Stimulated activated CD4-positive, alpha-beta T cell treated with anti-CD3 and anti-CD28 coated beads, Interleukin-4, amount 100 ng/mL, for 24 hours (primary cell): ENCODE data around the gene ANXA6.
"Not testable (repeated sequence)": the region's sequence is repeated elsewhere in the genome, so short reads cannot be mapped to it uniquely, and the experiment has no call there.

Source experiments
- DNase-seq: peaks from one replicate; pipeline ENCODE4 v3.0.0-alpha.2; 2020

The ANXA6 gene

GRCh38 chr5:151157426-151158286, at the start of gene ANXA6:
TSS of gene ANXA6 (minus strand) at chr5:151157779. CDS start at chr5:151147901, 9,878 bp downstream.
- peak; percentile 69 for DNase-seq

GRCh38 chr5:151205411-151205810, 47.8 kb upstream of the ANXA6 start:
- DNase-seq, result no peak

DNA sequence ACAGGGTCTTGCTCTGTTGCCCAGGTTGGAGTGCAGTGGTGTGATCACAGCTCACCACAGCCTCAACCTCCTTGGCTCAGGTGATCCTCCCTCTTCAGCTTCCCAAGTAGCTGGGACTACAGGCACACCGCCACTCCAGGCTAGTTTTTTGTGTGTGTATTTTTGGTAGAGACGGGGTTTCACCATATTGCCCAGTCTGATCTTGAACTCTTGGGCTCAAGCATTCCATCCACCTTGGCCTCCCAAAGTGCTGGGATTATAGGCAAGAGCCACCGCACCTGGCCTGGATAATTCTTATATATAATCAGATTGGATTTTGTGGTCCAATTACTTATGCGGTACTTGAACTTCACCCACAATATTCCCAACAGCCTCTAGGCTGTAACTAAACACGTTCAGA, 46.5 kb upstream of the ANXA6 start:
- DNase-seq, result no peak

DNA sequence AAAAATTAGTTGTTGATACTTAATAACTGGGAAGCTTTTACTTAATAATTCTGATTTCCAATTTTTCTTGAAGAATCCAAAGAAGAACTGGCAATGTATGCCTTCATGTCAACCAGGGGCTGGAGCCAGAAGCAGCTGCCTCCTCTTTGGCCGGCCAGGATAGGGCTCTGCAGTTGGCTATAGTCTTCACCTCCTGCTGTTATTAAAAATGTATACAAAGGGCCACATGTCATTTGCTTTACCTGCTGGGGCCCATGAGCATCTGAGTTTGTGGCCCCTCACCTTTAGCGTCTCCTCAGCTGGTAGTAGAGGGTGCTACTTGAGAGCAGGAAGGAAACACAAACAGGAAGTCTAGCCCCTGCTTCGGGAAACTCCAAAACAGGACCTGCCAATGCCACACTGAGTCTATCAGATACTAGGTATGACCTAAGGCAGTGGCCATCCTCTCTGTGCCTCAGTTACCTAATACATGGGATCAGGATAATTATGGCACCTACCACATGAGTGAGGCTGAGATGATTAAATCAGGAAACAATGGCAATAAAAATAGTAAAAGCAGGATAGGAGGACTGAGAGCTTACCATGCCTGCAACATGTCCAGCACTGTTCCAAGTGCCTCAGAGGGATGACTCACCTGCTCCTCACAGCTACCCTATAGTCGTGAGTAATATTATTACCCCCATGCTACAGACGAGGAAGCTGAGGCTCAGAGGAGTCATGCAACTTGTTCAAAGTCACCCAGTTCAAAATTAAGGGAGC, 45.0 kb upstream of the ANXA6 start:
- peak; percentile 56 for DNase-seq

- DNase-seq, result no peak
Observed at GRCh38 chr5:151200913-151201595, 43.5 kb upstream of the ANXA6 start.

DNA sequence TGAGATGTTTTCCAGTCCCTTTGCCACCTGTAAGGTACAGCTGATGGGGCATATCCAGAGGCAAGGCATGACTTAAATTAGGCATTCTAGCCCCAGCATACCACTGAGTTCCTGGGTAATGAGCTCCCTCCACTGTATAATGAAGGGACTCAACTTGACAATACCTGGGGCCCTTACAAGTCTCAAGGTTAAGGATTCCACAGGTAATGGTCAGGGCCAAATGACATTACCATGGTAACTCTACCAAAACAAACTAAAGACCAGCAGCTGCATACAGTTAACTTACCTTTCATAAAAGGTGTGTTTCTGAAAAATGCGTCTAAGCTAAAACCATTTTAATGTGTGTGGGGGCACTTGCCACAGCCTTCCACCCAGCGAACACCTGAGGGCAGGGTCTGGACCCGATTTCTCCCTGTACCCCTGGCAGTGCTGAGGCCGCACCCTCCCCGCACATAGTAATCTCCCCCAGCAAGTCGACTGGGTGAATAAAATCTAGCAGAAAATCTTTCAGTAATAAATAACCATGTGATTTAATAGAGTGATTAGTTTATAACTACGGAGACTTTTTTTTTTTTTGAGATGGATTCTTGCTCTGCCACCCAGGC, 42.1 kb upstream of the ANXA6 start:
- DNase-seq, result no peak

DNA sequence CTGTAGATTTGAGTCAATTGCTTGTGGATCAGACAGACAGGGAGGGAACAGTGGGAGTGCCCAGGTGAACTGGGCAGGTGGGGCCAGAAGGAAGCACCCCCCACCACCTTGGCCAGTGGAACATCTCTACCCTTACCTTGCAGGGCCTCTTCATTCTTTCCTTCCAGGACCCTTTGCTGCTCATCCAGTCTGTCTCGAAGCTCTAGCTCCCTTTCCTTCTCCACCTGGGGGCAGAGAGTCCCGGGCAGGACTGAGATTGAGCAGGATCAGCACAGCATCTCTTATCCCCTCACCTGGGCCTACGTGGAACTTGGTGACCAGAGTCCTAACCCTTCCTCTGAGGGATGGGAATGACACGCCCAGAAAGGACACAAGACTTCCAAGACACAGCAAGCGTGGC, 41.3 kb upstream of the ANXA6 start:
- DNase-seq, result no peak

- not testable (repeated sequence) for DNase-seq
Observed at GRCh38 chr5:151197291-151197600, 39.7 kb upstream of the ANXA6 start.

DNA sequence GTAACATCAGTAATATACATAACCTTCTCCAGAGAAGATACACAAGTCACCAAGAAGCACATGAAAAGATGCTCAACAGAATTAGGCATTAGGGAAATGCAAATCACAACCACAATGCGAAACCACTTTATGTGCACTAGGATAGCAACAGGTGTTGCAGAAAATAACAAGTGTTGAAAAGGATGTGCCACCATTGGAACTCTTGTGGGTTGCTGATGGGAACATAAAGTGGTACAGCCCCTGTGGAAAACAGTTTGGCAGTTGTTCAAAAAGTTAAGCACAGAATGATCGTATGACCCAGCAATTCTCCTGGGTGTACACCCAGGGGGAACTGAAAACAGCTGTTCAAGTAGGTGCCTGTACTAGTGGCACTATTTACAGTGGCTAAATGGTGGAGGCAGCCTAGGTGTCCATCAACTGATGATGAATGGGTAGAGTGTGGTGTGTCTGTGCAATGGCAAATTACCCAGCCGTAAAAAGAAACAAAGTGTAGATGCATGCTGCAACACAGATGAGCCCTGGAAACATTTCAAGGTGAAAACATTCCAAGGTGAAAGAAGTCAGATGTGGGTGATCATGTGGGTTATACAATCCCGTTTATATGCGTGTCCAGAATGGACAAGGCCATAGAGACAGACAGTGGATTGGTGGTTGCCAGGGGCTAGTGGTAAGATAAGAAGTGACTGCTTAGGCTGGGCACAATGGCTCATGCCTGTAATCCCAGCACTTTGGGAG, 39.1 kb upstream of the ANXA6 start:
- DNase-seq, result no peak

GRCh38 chr5:151195622-151196021, 38.0 kb upstream of the ANXA6 start:
- no peak for DNase-seq

GRCh38 chr5:151192626-151193025, 35.0 kb upstream of the ANXA6 start:
- DNase-seq, result no peak

DNA sequence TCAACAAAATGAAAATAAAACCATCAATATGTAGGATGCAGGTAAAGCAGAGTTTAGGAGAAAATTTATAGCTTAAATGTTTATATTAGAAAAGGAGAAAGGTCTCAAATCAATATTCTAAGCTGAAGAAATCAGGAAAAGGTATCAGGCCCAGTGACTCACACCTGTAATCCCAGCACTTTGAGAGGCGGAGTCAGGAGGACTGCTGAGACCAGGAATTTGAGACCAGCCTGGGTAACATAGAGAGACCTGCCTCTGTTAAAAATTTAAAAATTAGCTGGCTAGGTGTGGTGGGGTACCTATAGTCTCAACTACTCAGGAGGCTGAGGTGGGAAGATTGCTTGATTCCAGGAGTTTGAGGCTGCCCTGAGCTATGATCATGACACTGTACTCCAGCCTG, 34.1 kb upstream of the ANXA6 start:
- no peak for DNase-seq

DNA sequence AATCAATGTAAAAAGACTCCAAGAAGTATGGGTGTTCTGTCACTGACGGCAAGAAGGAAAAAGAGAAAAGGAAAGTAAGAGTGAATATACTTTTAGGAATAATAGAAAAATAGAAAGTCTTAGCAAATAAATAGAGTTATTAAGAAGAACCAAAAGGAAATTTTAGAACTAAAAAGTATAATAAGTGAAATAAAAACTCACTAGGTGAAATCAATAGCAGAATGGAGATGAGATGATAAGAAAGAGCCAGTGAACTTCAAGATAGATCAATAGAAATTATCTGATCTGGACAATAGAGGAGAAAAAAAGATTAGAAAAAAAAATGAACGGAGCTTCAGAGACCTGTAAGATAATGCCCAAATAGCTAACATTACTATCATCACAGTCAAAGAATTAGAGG, 31.6 kb upstream of the ANXA6 start:
- no peak for DNase-seq

DNA sequence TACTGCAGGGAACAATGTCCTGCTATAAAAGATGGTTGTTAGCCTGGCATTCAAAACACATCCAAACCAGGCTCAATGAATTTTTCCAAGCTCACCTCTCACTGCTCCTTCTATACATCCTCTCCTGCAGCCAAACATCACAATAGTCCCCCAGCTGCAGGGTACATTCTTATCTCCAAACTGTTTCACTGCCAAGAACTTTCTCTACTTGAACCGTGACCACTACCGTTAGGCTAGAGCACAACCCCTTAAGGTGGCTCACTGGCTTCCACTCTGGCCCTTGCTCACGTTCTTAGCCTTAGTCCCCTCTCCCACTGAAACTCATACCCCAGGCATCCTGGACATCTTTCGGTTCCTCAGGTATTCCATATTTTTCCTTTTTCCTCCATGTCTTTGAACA, 29.0 kb upstream of the ANXA6 start:
- DNase-seq, result no peak

GRCh38 chr5:151186052-151186451, 28.5 kb upstream of the ANXA6 start:
- no peak for DNase-seq

DNA sequence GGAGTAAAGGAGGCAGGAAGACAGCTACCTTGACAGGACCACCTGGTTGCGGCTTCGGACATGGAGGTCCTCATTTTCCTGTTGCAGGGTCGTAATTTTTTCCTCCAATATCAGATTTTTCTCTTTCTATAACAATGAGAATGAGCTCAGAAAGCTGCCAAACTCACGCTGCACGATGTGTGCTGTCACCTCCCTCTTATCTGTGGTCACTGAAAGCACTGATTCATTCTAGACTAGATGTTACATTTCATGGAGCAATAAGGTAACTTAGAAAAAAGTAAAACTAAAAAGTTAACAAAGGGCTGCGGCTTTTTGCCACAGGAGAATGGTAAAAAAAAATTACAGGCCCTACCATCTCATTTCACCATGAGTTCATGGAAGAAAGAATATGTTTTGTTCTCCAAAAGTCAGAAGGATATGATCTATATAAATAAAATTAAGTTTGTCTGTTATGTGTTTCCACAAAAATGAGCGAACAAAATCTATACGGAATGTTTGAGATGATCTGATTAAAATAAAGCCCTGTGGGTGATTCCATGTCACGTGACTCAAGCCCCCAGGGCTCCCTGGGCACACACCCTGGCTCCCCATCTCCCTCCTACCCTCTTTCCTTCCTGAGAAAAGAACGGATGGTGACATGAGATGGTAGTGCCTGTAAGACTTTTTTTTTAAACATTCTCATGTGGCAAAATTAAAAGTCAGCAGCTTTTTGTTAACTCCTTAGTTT, 26.9 kb upstream of the ANXA6 start:
- no peak for DNase-seq

DNA sequence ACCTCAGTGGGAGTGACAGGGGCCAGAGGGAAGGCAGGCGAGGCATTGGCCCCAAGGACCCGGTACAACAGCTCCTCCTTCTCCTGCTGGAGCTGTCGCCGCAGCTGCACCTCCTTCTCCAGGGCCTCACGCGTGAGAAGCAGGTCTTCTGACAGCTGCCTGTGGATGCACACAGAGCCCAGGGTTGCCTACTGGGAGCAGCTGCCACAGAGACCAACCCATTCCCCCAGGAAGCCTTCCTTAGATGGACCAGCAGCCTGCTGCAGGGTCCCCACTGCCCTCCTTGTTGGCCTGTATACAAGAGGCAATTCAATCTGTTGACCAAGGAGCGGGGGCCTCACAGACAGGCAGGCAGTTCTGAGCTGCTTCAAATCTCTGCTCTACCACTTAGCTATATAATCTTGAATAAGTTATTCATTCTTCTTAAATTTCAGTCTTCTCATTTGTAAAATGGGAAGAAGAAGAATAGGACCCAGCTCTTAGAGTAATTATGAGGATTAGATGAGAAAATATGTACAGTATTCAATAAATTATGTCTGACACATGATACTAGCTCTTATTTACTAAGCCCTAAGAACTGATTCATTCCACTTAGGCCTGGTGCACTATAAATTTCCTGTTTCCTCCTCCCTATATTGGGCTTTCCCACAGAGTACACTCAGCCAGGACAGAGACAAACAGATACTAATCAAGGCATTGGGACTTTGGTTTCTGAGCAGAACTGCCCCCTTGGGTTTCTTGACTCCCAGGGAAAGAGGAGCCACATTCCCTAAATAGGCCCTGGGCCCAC, 26.1 kb upstream of the ANXA6 start:
- no peak for DNase-seq

DNA sequence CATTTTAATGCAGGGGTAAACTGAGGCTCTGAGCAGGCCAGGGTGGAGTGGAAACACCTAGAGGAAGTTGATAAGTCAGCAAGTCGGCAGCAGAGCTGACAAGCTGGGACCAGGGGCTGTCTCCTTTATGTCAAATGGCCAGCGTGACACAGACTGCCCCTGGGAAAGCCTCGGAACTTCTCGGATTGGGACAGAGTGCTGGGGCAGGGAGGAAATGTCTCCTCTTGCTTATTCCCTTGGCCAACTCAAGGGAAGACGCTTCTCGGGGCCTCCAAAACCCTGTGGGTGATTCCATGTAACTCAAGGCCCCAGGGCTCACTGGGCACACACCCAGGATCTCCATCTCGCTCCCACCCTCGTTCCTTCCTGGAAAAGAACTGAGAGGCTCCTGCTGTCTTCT, 25.4 kb upstream of the ANXA6 start:
- no peak for DNase-seq

DNA sequence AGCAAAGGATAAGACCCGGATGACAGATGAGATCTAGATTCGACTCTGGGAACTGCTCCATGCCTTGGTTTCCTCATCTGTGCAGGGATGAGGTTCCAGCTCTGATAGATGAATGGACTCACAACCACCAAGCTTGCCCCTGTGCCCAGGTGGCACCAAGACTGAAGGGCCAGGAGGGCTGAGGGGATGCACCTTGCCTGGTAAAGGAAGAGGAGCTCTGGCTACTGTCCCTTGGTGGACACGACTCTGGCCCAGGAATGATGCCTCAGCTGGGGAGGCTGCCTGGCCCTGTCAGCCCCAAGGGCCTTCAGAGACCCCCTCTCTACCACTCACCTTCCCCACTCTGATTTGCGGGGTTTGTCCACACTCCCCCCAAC, 24.9 kb upstream of the ANXA6 start:
- no peak for DNase-seq

DNA sequence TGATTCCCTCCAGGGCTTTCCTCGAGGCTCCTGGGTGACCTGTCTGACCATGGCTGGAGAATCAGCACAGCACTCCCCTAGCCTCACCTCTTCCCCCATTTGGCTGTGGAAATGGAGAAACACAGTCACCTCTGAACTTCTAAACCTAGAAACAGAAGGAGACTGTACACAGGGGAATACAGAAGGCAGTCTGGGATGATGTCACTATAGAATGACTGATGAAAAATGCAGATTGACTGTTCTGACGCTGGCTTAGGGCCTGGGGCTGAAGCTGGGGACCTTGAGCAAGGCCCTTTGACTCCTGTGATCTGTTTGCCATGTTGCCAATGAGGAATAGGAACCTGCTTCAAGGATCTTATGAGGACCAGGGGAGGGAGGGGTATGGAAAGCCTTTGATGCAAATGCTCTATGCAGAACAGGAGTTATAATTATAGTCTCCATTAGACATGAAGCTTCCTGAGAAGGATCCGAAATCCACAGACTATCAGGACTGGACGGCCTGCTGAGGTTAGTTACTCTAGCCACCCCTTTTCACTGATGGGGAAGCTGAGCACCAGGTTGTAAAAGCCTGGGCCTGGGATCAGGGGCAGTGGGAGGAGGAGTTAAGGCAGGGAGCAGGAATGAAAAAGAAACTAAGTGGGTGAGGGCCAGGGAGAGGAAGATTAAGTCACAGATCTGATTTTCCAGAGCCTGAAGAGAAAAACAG, 24.4 kb upstream of the ANXA6 start:
- no peak for DNase-seq

DNA sequence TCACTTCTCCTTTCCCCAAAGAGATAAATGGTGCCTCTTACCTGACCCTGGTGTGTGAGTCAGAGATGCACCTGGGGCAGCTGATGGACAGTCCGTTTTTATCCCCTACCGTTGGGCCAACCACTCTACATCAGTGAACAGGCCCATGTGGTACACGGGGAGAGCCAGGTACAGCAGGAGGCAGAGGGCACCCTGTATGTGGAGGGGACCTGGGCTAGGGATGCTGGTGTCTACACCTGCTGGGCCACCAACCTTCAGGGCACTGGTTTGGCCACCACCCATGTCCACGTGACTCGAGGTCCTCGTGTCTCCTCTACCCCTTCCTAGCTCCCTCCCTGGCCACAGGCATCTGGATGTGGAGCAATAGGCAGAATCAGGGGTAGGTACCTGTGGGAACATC, 22.7 kb upstream of the ANXA6 start:
- DNase-seq, result no peak
